ENCODE data around the gene ARHGAP42.

The ARHGAP42 gene

DNA sequence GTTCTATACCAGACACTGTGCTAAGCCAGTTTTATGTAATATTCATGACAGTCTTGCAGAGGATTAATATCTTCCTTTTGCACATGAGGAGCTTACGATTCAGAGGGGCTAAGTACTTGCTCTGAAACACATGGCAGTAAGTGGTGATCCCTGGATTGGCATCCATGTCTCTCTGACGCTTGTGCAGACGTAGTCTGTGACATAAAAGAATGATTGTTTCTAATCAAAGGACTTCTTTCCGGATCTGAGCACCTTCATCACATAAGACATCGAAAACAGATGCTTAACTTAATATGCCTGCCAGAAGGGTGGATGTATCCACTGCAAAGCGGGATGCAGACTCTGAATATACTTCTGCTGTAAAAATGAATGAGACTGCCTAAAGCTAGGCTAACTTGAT, 74.8 kb downstream of the ARHGAP42 start:
- no peak for DNase-seq

DNA sequence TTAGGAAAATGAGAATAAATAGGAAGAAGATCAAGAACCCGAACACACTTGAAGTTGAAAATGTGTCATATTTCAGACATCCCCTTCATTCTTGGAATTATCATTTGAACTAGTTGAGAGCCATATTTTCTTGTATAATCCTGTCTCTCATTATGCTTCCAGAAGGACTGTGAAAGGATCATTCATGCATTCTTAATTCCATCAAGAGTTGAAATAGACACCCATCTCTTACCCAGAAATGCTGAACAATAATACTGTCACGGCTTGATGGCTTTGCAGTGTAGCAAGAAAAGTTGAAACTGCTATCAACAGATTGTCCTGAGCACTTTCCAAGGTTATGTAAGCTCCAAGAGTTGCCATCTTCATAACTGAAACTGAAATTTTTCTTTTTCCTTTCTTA, 79.7 kb downstream of the ARHGAP42 start:
- DNase-seq, result no peak

DNA sequence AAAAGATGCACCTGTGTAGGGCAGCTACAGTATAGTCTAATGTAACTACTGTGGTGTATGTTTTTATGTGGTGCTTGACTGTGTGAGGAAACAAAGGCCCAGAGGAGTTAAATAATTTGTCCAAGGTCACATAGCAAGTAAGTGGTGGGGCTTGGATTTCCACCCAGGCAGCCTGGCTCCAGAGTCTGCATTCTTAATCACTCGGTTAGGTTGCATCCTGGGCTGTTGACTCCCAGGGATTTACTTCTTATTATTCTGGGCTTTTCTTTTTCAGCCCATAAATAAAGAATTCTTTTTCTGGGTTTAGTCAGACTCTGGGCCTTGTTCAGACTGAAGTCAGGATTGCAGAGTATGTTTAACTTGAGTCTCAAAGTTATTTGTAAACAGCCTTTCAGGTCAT, 82.1 kb downstream of the ARHGAP42 start:
- no peak for DNase-seq

DNA sequence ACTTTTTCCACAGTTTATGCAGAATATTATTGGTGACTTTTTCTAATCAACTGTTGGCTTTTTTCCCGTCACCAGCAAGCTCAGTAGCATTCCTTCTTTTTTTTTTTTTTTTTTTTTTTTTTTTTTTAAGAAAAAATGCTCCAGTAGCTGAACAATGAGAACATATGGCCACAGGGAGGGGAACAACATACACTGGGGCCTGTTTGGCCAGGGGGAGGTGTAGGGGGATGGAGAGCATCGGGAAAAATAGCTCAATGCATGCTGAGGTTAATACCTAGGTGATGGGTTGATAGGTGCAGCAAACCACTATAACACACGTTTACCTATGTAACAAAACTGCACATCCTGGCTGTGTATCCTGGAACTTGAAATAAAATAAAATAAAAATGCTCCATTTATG, 82.5 kb downstream of the ARHGAP42 start:
- no peak for DNase-seq

DNA sequence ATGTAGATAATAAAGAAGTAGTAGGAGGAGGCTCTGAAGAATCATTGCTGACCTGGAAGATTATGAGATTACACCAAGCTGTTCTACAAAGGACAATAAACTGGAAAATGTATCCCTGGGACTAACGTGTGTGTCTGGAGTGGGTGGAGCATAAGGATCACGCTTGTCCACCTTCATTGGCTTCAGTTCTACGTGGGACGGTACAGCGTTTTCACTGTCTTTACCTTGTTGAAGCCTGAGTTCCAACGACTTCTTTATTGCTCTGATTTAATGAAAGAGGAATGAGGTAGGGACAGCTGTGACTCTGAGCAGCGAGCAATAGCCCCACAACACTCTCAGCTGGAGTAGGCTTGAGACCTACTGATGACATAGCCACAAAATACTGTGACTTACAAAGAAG, 87.0 kb downstream of the ARHGAP42 start:
- no peak for DNase-seq

DNA sequence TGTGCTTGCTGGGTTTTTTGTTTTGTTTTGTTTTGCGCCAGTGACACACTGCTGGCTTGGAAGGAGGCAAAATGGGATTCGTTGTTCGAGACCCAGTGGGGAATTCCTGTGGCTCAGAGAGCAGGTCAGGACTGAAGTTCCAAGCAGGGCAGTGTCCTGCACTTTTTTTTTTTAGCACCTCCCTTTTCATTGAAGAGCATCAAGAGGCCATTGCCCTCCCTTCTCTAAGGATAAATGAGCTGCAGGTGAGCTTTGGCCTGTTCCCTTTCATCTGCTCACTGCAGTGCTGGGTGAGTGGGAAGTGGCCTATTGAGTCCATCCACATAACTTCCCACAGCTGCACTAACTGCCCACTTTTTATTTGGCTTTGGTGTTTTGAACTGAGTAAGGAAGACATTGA, 87.8 kb downstream of the ARHGAP42 start:
- no peak for DNase-seq

DNA sequence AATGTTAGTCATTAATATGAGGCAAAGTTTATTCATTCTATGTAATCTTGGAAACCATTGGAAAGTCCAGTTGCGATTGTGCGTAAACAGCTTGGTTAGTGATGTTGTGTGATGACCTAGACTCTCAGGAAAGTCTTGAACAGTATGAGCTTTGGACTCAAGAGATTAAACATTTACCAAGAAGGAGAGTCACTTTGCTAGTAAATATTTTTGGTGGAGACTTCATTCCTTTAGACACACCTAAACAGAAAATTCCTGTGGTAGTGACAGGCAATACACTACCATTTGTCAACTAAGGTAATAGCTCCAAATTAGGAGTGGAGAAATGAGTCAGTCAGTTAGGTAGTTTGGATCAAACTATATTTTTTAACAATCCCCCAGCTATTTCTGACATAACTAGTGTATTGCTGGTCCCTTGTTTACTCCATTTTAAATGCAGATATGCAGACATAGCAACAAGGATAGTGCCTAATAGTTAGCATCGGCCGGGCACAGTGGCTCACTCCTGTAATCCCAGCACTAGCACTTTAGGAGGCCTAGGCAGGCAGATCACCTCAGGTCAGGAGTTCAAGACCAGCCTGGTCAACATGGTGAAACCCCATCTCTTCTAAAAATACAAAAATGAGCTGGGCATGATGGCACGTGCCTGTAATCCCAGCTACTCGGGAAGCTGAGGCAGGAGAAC, 89.3 kb downstream of the ARHGAP42 start:
- DNase-seq, result no peak

DNA sequence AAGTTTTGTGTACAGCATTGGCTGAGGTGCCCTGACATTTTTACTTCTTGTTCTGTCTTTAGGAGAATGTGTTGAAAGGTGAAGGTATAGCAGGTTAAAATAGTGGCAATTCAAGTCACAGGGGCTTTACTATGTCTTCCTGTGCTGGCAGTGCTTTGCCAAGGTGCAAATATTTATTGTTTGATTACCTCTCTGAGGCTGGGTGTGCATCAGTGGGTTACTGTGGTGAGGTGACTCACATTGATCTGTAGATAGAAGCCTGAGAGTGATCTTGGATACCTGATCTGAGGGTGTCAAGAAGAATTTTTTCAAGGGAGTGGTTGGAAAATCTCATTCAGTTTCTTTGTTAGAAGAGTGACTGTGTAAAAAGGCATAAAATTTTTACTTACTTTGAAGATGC, 90.0 kb downstream of the ARHGAP42 start:
- no peak for DNase-seq

DNA sequence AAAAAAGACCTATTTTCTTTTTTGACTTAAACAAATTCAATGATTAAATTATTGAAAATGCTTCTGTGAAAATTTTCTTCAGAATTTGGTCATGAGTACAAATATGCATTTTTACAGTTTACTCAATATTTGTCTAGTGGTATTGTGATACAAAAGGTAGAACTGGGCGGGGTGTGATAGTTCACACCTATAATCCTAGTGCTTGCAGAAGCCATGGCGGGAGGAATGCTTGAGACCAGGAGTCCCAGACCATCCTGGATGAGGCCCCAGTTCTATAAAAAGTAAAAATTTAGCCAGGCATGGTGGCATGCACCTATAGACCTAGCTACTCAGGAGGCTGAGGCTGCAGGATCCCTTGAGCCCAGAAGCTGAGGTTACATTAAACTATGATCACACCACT, 90.6 kb downstream of the ARHGAP42 start:
- DNase-seq, result no peak

DNA sequence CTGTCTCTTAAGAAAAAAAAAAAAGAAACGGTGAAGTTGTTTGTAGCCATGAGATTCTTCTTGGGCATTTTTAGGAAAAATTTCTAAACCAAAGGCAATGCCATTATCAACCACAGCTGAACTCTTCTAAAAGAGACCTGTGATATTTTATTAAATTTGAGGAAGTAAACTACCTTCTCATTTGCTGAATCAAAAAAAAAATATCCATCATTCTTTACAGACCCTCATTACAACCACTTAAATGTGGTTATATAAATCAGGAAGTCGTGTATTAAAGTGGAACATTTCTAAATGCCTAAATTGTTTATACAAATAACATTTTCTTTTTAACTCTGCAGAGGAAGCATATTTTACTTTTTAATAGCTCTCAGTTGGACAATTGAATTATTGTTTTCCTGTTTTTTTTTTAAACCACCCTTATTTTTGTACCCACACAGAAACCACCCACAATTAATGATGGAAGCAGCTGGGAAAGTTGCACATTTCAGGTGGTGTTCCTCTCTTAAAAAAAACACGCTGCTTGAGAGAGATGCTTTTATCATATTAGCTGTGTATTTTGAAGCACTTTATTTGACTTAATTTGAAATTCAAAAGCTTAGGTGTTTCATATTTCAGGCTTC, 91.2 kb downstream of the ARHGAP42 start:
- no peak for DNase-seq

DNA sequence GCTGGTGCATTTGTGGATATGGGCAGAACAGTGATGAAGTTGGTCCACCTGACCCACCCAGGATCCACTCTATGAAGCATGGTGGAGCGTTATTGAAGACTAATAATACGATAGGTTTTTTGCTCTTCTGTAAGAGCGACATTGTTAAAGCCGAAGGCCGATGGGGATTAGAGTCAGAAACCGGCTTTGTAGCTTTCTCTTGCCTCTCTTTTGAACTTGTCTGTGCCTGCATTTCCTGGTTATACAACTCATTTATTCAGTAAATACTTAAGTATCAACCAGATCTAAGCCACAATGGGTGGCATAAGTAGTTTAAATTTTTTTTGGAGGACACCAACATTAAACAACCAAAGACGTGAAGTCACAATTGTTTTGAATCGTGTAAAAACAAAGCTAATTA, 93.4 kb downstream of the ARHGAP42 start:
- DNase-seq, result no peak

DNA sequence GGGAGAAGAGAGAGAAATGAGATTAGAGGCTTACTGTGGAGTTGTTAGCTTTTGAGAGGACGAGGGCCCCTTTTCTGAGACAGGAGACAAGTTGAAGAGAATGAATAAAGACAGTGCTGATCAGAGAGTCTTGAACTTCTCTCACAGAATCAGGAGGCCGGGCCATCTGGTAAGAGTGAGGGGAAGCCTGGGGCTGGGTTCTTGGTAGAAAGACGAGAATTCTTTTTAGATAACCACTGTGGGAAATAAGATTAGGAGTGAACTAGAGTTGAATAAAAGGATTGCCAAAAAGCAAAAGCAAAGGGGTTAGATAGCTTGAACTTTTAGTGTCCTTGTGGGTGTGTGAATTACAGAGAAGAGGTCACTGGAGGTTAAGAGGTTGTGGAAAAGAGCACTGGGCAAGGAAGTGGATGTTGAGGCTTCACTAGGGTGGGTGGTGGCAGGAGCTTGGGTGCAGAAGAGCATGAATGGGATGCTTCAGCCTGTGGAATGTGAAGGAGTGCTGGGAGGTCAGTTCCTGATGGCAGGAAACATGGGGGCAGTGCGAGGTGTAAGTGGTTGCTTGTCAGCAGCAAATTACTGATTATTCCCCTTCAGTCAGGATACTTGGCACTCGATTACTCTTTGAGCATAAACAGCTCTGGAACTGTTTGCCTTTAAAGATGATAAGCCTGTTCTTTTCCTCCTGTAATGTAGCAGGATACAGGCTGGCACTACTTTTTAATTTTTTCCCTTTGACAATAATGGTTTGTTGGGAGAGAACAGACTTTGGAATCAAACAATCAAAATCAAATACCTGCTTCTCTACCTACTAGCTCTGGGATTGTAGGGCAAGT, 98.3 kb downstream of the ARHGAP42 start:
- no peak for DNase-seq

DNA sequence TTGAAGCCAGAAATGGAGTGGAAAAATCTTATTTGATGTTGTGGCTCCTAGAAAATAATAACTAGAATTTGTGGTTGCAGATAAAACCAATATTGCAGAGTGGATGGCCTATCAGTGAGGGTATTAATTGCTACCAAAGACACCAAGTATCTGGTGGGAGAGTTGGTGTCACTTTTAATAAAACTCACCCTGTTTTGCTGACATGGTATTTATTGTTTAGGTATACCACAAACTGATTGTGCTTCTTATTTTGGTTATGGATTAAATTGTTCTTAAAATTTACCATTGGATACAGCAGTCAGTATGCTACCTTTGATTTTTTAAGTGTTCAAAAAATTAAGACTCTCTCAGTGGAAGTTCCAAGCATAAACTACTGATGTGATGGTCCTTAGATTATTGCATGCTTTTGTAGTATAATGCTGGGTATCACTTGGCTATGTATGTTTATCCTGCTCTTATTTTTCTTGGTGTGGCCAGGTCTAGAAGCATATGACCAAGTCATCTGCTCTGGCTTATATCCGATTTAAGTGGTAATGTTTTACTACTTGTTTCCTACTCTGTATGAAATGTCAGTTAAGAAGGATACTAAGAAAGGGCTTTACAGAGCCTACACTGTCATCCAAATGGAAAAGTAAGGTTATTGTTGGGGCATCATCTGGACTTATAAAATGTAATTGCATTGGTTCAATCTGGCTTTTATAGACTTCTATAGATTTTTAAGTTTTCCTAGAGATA, 101.6 kb downstream of the ARHGAP42 start:
- DNase-seq, result no peak

DNA sequence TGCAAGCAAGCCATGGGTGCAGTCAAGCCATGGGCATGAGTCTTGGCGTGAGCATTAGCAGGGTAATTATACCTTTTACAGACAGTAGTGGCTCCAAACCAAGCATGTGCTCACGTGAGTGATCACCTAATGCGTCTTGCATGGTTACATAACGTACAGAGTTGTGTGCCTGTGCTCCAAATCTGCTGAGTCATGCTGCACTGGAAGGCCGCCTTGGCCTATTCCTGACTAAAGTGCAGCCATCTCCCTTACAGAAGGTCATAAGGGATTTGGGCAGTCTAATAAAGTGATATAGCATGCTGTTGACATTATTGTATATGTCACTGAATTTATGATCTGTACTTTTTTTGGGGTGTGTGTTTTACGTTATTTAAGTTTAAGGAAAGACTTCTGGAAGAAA, 102.4 kb downstream of the ARHGAP42 start:
- no peak for DNase-seq

DNA sequence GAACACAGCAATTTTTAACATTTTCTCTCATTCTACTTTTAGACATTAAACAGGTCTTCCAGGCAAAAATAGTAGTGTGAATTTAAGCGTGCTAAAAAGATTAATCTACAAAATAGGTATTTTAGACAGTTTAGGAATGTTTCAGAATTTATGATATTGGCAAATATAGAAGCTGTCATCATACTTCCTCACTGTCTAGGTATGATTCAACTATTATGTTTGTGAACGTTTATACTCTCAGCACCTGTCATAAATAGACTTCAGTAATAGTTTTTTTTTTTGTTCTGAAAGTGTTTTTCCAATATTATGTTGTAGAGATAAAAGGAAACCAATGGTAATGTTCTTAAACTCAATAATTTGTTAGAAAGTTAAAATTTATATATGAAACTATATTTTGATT, 103.0 kb downstream of the ARHGAP42 start:
- no peak for DNase-seq

DNA sequence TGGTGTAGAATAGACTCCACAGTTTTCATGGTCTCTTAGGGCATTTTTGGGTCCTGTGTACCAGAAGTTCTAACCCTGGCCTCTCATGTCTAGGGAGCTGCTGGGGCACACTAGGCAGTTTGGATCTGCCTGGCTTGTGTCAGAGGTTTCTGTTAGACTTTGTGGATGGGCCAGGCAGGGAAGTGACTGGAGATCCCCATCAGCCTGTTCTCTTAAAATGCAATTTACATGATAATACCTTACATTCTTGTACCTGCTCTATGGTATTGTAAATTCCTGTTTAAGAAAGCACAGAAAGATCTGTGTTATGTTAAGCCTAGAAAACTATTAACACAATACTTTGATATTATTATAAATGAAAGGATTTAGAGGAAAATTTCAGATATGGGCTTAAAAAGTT, 104.0 kb downstream of the ARHGAP42 start:
- no peak for DNase-seq

DNA sequence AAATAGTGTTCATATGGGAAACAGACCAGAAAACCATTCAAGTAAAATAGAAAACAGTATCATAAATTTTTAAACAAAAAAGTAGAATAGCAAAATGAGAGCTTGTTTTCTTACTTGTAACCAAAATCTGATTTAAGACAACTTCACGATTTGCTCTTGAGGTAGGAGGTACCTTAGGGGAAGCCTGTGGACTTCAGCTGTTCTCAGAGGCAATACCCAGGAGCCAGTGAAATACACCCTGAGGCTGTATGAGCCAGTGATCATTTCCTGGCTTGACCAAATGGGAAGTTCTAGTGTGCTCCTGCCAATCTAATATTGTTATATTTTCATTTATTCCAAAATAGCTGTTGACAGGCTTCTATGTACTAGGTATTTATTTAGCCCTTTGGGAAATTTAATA, 104.8 kb downstream of the ARHGAP42 start:
- no peak for DNase-seq

DNA sequence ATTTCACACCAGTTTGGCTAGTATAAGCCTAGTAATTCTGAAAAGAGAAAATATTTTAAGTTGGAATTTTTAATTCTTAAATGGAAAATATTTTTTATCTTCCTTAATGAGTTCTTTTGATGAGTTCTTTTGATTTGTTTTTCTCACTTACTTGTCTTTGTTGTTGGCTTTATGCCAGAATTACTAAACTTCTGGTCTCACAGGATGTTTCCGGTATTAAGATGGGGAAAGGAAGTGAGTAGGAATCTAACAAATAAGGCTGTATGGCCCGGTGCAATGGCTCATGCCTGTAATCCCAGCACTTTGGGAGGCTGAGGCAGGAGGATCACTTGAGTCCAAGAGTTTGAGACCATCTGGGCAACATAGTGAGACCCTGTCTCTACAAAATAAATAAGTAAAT, 106.4 kb downstream of the ARHGAP42 start:
- no peak for DNase-seq

DNA sequence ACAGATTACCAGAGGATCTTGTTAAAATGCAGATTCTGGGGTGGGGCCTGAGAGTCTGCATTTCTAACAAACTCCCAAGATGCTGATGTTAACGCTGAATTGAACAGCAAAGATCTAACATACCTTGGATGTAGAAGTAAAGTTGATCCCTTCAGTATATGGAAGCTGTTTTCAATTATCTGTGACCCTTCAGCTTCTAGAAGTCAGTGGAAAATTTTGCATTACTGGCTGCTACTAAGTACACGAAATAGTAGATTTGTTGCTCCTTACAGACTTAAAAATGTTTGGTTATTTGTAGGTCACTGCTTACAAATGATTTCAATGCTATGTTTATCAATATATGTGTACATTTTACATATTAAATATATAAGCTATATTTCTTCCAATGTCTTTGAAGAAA, 107.4 kb downstream of the ARHGAP42 start:
- DNase-seq, result no peak

DNA sequence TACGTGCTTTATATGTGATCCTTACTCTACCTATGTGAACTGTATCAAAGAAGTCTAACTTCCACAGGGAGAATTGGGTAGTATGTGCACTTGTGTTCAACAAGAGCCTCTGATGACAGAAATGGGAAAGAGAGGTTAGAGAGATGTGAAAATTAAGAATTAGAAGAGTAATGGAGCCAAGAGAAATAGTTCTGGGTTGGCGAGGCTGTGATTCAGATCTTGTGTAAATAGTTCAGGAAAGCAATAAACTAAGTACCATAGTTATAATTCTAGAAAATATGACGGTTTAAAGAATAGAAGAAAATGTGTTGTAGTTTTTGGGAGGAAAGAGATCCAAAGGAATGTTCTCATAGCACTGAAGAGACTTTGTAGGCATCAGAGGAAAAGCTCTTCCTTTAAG, 112.4 kb downstream of the ARHGAP42 start:
- DNase-seq, result no peak

DNA sequence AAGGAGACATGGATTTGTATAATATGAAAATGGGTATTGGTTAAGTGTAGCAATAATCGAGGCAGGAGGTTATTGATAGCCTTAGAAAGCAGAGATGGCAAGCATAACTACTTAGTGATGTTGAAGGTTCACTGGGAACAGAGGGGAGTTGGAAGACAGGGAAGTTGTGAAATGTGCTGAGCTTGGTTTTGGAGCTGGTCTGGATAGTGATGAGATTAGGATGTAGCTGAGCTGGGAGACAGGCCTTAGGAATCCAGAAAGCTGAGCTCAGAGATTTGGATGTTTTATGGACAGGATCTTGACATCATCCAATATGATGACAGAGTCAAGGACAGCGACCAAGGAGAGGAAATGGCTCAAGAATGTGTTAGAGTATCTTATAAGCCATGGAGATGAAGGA, 113.1 kb downstream of the ARHGAP42 start:
- DNase-seq, result no peak

DNA sequence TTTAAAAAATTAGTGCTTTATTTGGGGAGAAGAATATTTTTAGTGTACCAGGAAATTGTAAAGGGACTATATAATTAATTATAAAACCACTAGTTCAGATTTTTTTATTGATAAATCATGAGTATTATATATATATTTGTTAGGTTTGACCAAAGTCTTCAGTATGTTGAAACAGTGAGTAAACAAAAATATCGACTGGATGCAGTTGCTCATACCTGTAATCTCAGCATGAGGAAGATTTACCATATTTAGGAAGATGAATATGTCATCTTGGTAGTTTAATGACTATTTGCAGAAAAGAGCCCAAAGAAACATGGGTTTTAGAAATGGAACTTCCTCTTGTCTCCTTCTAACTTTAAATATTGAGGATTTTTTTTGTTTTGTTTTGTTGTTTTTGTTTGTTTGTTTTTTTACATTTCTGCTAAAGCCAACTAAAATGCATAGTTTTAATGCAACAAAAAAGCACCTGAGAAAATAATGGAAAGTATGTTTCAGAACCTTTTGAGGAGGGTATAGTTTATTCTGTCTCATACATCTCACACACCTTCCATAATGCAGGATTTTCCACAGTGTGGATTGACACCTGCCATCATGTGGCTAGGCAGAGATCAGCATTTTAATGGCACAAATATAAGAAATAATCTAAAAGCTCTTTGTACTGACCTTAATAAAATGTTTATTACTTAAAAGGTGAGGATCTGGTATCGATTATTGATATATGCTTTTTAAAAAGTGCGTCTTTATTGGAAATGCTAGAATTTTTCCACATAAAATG, 114.3 kb downstream of the ARHGAP42 start:
- no peak for DNase-seq
